HepG2 (cell line): Measurements from ENCODE around the gene EXOC3L4.

Experiments used
- ATF2 ChIP-seq: sonication (generic); formaldehyde crosslinking; IDR thresholded peaks from 2 replicates; pipeline ENCODE4 v1.4.0; 2020; ENCODE audit warnings: missing genetic modification reagents
- E2F1 ChIP-seq: sonication (generic); formaldehyde crosslinking; IDR thresholded peaks from 2 replicates; pipeline ENCODE4 v1.5.0; 2020; ENCODE audit warnings: missing genetic modification reagents
- HOXA7 ChIP-seq: sonication (generic); formaldehyde crosslinking; IDR thresholded peaks from 2 replicates; pipeline ENCODE4 v1.8.1; 2022; ENCODE audit warnings: mild to moderate bottlenecking, missing genetic modification reagents, moderate library complexity
- UBTF ChIP-seq: sonication (generic); formaldehyde crosslinking; IDR thresholded peaks from 2 replicates; pipeline ENCODE4 v1.4.0; 2020; ENCODE audit warnings: mild to moderate bottlenecking, missing genetic modification reagents

- TF ChIP-seq UBTF (CRISPR knock-in tag) = no peak
- no peak for TF ChIP-seq HOXA7 (CRISPR knock-in tag)
- TF ChIP-seq E2F1 = no peak
- no peak for TF ChIP-seq ATF2
Measured at GRCh38 chr14:103129301-103130016, 34.9 kb downstream of the EXOC3L4 start.
